HepG2 (cell line): ENCODE results near the gene ANKK1. TPM values are rescaled to one million over a fixed set of nuclear protein-coding genes. Genes with fewer than 3 reads are reported as not detected.

Experiments
- ATAC-seq: fragments of 200-7000 bp; cut with Tn5 transposase; 3 replicates; pipeline ENCODE4 v1.9.1; 2020; ENCODE audit warnings: mild to moderate bottlenecking, moderate library complexity
- BruUV-seq: library from RNA; stranded (reverse); fragments of 400-500 nt; replicated peaks from 2 replicates; lab custom pipeline; 2021; lab: Mats Ljungman, UMichigan
- CTCF ChIA-PET: fragments of 300-600 bp; formaldehyde crosslinking; extraction: SDS; loops from one replicate; lab custom pipeline; 2021; ENCODE audit warnings: low total read pairs, inconsistent platforms, low intra/inter-chr PET ratio; lab: Yijun Ruan, JAX
- POLR2A ChIA-PET: fragments of 350-600 bp; sonication (Branson Sonifier 250); formaldehyde crosslinking; loops from one replicate; lab custom pipeline; 2020; ENCODE audit warnings: antibody characterized with exemption, inconsistent platforms; lab: Yijun Ruan, JAX
- DNase-seq: peaks from one replicate; pipeline ENCODE4 v3.0.0-alpha.2; 2015; ENCODE audit warnings: low spot score
- FAIRE-seq: peaks from 3 replicates; lab custom pipeline; 2011; peaks lifted over from hg19 to GRCh38; lab: Jason Lieb, UNC
- H2AFZ ChIP-seq: one replicate; pipeline ENCODE4 v1.6.1; 2011; ENCODE audit warnings: low read length, inconsistent platforms
- H3K27ac ChIP-seq: fragments of 300-600 bp; 3 replicates; pipeline ENCODE4 v1.8.0; 2011; ENCODE audit warnings: mixed run types, mild to moderate bottlenecking, mixed read lengths, low read length, inconsistent platforms; ENCODE audit not compliant: insufficient read depth; ENCODE audit errors: extremely low read length
- H3K27me3 ChIP-seq, 2 experiments: fragments of 200-600 bp in 1 of 2; 2 replicates in 1 of 2; 3 replicates in 1 of 2; pipeline versions ENCODE4 v1.6.0 to v1.8.0; 2011; ENCODE audit warnings: low read length in 2 of 2, mild to moderate bottlenecking in 2 of 2, moderate library complexity in 2 of 2, inconsistent platforms in 1 of 2; ENCODE audit not compliant: insufficient read depth in 2 of 2, control insufficient read depth in 1 of 2
- H3K36me3 ChIP-seq, 2 experiments: fragments of 200-600 bp in 1 of 2; replicated peaks in 1 of 2; 2 replicates in 1 of 2; 3 replicates in 1 of 2; pipeline versions ENCODE4 v1.5.1 to v1.8.0; 2011; ENCODE audit warnings: low read length in 2 of 2, inconsistent platforms in 1 of 2; ENCODE audit not compliant: insufficient read depth in 2 of 2, control insufficient read depth in 1 of 2
- H3K4me1 ChIP-seq: 2 replicates; pipeline ENCODE4 v1.5.1; 2012; ENCODE audit warnings: low read length, inconsistent platforms; ENCODE audit not compliant: insufficient read depth
- H3K4me2 ChIP-seq: 2 replicates; pipeline ENCODE4 v1.6.0; 2011; ENCODE audit warnings: low read depth, low read length, inconsistent platforms
- H3K4me3 ChIP-seq, 3 experiments: fragments of 200-600 bp in 1 of 3; sonication (generic), shearing (Covaris generic) in 1 of 3; replicated peaks in 1 of 3; 2 replicates each; pipeline ENCODE4 v1.5.1; 2011 to 2016; ENCODE audit warnings: low read length in 3 of 3, inconsistent platforms in 2 of 3, low read depth in 2 of 3, mild to moderate bottlenecking in 2 of 3, control low read depth in 1 of 3, mixed read lengths in 1 of 3; ENCODE audit not compliant: insufficient read depth in 1 of 3
- H3K79me2 ChIP-seq: one replicate; pipeline ENCODE4 v1.6.1; 2011; ENCODE audit warnings: low read length, inconsistent platforms; ENCODE audit not compliant: insufficient read depth
- H3K9ac ChIP-seq: 2 replicates; pipeline ENCODE4 v1.6.0; 2011; ENCODE audit warnings: mild to moderate bottlenecking, low read depth, low read length, inconsistent platforms; ENCODE audit not compliant: insufficient read depth
- H3K9me3 ChIP-seq: 2 replicates; pipeline ENCODE4 v1.5.1; 2012; ENCODE audit warnings: mild to moderate bottlenecking, low read length
- H4K20me1 ChIP-seq: 2 replicates; pipeline ENCODE4 v1.6.0; 2011; ENCODE audit warnings: inconsistent platforms, mild to moderate bottlenecking, low read length, moderate library complexity; ENCODE audit not compliant: insufficient read depth
- CHD2 ChIP-seq: IDR thresholded peaks from 2 replicates; pipeline ENCODE4 v1.6.1; 2011; ENCODE audit warnings: low read depth, low read length, improper control_type of control experiment
- DNMT1 ChIP-seq: sonication (generic); formaldehyde crosslinking; IDR thresholded peaks from 2 replicates; pipeline ENCODE4 v1.5.1; 2020; ENCODE audit warnings: mild to moderate bottlenecking, missing genetic modification reagents
- GTF2F1 ChIP-seq: fragments of 150-350 bp; IDR thresholded peaks from 2 replicates; pipeline ENCODE4 v1.6.1; 2014; ENCODE audit warnings: low read length
- HOXA9 ChIP-seq: sonication (generic); formaldehyde crosslinking; IDR thresholded peaks from 2 replicates; pipeline ENCODE4 v1.8.1; 2022; ENCODE audit warnings: missing genetic modification reagents, mild to moderate bottlenecking, moderate library complexity, borderline replicate concordance
- MLLT10 ChIP-seq: sonication (generic); formaldehyde crosslinking; IDR thresholded peaks from 2 replicates; pipeline ENCODE4 v1.4.0; 2020; ENCODE audit warnings: missing genetic modification reagents
- SP5 ChIP-seq: IDR thresholded peaks from 2 replicates; pipeline ENCODE4 v1.6.1; 2016; ENCODE audit warnings: low read depth, borderline replicate concordance
- TMF1 ChIP-seq: sonication (generic); formaldehyde crosslinking; IDR thresholded peaks from 2 replicates; pipeline ENCODE4 v1.8.1; 2022; ENCODE audit warnings: low read depth, missing genetic modification reagents
- ZBTB21 ChIP-seq: sonication (generic); formaldehyde crosslinking; IDR thresholded peaks from 2 replicates; pipeline ENCODE4 v1.4.0; 2020; ENCODE audit warnings: missing genetic modification reagents
- ZBTB38 ChIP-seq: sonication (generic); formaldehyde crosslinking; IDR thresholded peaks from 2 replicates; pipeline ENCODE4 v1.5.1; 2020; ENCODE audit warnings: mild to moderate bottlenecking, missing genetic modification reagents
- ZBTB8A ChIP-seq: sonication (generic); formaldehyde crosslinking; IDR thresholded peaks from 2 replicates; pipeline ENCODE4 v1.4.0; 2020; ENCODE audit warnings: mild to moderate bottlenecking, low read depth, missing genetic modification reagents, borderline replicate concordance
- ZNF136 ChIP-seq: sonication (generic); formaldehyde crosslinking; IDR thresholded peaks from 2 replicates; pipeline ENCODE4 v1.8.1; 2022; ENCODE audit warnings: low read depth, mild to moderate bottlenecking, moderate library complexity, missing genetic modification reagents
- ZNF326 ChIP-seq: sonication (generic); formaldehyde crosslinking; IDR thresholded peaks from 2 replicates; pipeline ENCODE4 v1.4.0; 2020; ENCODE audit warnings: missing genetic modification reagents, borderline replicate concordance
- ZNF33A ChIP-seq: sonication (generic); formaldehyde crosslinking; IDR thresholded peaks from 2 replicates; pipeline ENCODE4 v1.5.1; 2020; ENCODE audit warnings: missing genetic modification reagents, mild to moderate bottlenecking, moderate library complexity, borderline replicate concordance
- ZNF451 ChIP-seq: sonication (generic); formaldehyde crosslinking; IDR thresholded peaks from 2 replicates; pipeline ENCODE4 v1.5.0; 2020; ENCODE audit warnings: mild to moderate bottlenecking, missing genetic modification reagents
- ZNF737 ChIP-seq: sonication (generic); formaldehyde crosslinking; IDR thresholded peaks from 2 replicates; pipeline ENCODE4 v1.5.0; 2020; ENCODE audit warnings: missing genetic modification reagents, mild to moderate bottlenecking, borderline replicate concordance
- ZSCAN30 ChIP-seq: sonication (generic); formaldehyde crosslinking; IDR thresholded peaks from 2 replicates; pipeline ENCODE4 v1.5.0; 2020; ENCODE audit warnings: mild to moderate bottlenecking, missing genetic modification reagents
- WGBS: methylation state at CpG from one replicate; pipeline ENCODE4 v1.1.6; 2017; ENCODE audit warnings: low lambda C conversion rate; 5-methylcytosine and 5-hydroxymethylcytosine counted together
- in situ Hi-C: cut with HindIII; loops from 2 replicates; pipeline ENCODE4 v1.10.0; 2017; ENCODE audit warnings: low pct_unique_long_range_greater_than_20kb; ENCODE audit not compliant: extremely low pct_ligation_motif_present
- intact Hi-C: fragments of 100-400 bp; cut with micrococcal nuclease; formaldehyde crosslinking; loops from one replicate; pipeline ENCODE4 v1.10.0; 2022; ENCODE audit not compliant: unreplicated experiment
- polyA plus RNA-seq, 8 experiments: library from polyadenylated mRNA; depleted of rRNA in 3 of 8; stranded (reverse) in 7 of 8; unstranded in 1 of 8; fragments of >200 nt; fragmentation: Illumina TruSeq in 4 of 8; extraction: Trizol in 4 of 8; gene quantifications; 2 replicates each; pipeline versions ENCODE4 v1.2.1 to v1.2.3, GENCODE V29; 2011 to 2016; ENCODE audit warnings: low read depth in 4 of 8, missing spikeins in 1 of 8, mixed read lengths in 1 of 8; ENCODE audit not compliant: insufficient read depth in 1 of 8
- total RNA-seq, 5 experiments: library from RNA; depleted of rRNA; stranded (reverse); fragments of >200 nt; fragmentation: Illumina TruSeq; extraction: Trizol; gene quantifications; 2 replicates each; pipeline ENCODE4 v1.2.3, GENCODE V29; 2016; ENCODE audit warnings: low read depth in 1 of 5
- TF ChIP-seq, protein P1 (sequence below): sonication (generic); formaldehyde crosslinking; conservative IDR thresholded peaks from 2 replicates; pipeline ENCODE4 v1.5.0; 2020; ENCODE audit warnings: missing genetic modification reagents
- TF ChIP-seq, protein P2 (sequence below): sonication (generic); formaldehyde crosslinking; IDR thresholded peaks from 2 replicates; pipeline ENCODE4 v1.8.0; 2022; ENCODE audit warnings: missing genetic modification reagents, low read depth, mild to moderate bottlenecking, borderline replicate concordance
- TF ChIP-seq, protein P3 (sequence below): sonication (generic); formaldehyde crosslinking; IDR thresholded peaks from 2 replicates; pipeline ENCODE4 v1.4.0; 2020; ENCODE audit warnings: missing genetic modification reagents

The ANKK1 gene
- total and polyA plus RNA-seq, 2 of the 13 experiments (the other 11 are each of a cell fraction or from before 2014, with no cell fraction given) = 0.04 to 0.22 TPM

DNA sequence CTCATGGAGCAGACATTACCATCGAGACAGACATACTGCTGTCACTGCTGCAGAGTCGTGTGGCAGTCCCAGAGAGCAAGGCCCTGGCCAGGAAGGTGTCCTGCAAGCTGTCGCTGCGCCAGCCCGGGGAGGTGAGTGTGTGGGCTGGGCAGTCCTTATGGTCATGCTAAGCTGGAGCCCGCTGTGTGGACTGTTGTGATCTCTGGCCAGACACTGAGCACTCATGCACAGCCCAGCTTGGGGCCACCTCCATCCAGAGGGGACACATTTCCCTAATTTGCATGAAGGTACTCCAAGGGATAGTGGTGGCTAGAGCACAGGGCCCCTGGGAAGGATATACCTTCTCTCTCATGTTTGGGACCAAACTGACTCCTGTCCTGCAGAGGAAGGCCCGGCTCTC lies 9.6 kb downstream of the ANKK1 start:
- Histone ChIP-seq H3K9ac (no peak overlapping the region), H2AFZ (no peak overlapping the region), H3K27me3 (peaks cover 2 to 15% of the 10 kb centered on the region in 2 experiments; a peak in 4 of 5 replicates), H3K4me2 (no peak overlapping the region), H3K79me2 (no peaks in the 10 kb centered on the region), H4K20me1 (no peaks in the 10 kb centered on the region), H3K9me3 (no peaks in the 10 kb centered on the region), H3K36me3 (no peaks in the 10 kb centered on the region), H3K27ac (no peak overlapping the region), H3K4me1 (no peaks in the 10 kb centered on the region), H3K4me3 (no peak overlapping the region)
- WGBS = 5% methylated on average over 3 of the region's 7 CpGs
- intact Hi-C loops (no loop called here), in situ Hi-C loops (no loop called here)
- ATAC-seq (peak; percentile 34; the same call in 2 of the 3 replicates), DNase-seq (no peak), FAIRE-seq (no peak)
- POLR2A ChIA-PET = no interaction called here
- BruUV-seq = no TSS peak
- TF ChIP-seq ZNF326 (CRISPR knock-in tag) = no peak
- no peak for TF ChIP-seq ZNF136
- no peak for TF ChIP-seq ZNF451
- no peak for TF ChIP-seq ZBTB38 (CRISPR knock-in tag)
- no peak for TF ChIP-seq ZBTB21 (CRISPR knock-in tag)
- TF ChIP-seq ZBTB8A (CRISPR knock-in tag) = no peak
- TF ChIP-seq, protein P1, sequence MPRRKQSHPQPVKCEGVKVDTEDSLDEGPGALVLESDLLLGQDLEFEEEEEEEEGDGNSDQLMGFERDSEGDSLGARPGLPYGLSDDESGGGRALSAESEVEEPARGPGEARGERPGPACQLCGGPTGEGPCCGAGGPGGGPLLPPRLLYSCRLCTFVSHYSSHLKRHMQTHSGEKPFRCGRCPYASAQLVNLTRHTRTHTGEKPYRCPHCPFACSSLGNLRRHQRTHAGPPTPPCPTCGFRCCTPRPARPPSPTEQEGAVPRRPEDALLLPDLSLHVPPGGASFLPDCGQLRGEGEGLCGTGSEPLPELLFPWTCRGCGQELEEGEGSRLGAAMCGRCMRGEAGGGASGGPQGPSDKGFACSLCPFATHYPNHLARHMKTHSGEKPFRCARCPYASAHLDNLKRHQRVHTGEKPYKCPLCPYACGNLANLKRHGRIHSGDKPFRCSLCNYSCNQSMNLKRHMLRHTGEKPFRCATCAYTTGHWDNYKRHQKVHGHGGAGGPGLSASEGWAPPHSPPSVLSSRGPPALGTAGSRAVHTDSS (CRISPR knock-in tag) = no peak
- TF ChIP-seq ZNF737 (CRISPR knock-in tag) = no peak
- no peak for TF ChIP-seq ZSCAN30 (CRISPR knock-in tag)
- TF ChIP-seq DNMT1 (CRISPR knock-in tag) = no peak
- TF ChIP-seq, protein P2, sequence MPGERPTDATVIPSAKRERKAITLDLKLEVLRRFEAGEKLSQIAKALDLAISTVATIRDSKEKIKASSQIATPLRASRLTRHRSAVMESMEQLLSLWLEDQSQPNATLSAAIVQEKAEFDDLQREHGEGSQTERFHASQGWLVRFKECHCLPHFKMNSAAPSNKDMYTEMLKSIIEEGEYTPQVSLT (CRISPR knock-in tag) = no peak
- TF ChIP-seq SP5 = no peak
- TF ChIP-seq, protein P3, sequence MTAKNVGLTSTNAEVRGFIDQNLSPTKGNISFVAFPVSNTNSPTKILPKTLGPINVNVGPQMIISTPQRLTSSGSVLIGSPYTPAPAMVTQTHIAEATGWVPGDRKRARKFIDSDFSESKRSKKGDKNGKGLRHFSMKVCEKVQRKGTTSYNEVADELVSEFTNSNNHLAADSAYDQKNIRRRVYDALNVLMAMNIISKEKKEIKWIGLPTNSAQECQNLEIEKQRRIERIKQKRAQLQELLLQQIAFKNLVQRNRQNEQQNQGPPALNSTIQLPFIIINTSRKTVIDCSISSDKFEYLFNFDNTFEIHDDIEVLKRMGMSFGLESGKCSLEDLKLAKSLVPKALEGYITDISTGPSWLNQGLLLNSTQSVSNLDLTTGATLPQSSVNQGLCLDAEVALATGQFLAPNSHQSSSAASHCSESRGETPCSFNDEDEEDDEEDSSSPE (CRISPR knock-in tag) = no peak
- TF ChIP-seq HOXA9 (CRISPR knock-in tag) = no peak
- TF ChIP-seq TMF1 (CRISPR knock-in tag) = no peak
- TF ChIP-seq CHD2 = no peak
- no peak for TF ChIP-seq MLLT10 (CRISPR knock-in tag)
- no peak for TF ChIP-seq GTF2F1
- no peak for TF ChIP-seq ZNF33A (CRISPR knock-in tag)
- CTCF ChIA-PET = no interaction called here
